NCI-H510A (cell line): ENCODE results near the gene GINS2.

Source experiments
- DNase-seq: peaks from one replicate; lab custom pipeline; 2025; lab: John Stamatoyannopoulos, UW

Gene GINS2

DNA sequence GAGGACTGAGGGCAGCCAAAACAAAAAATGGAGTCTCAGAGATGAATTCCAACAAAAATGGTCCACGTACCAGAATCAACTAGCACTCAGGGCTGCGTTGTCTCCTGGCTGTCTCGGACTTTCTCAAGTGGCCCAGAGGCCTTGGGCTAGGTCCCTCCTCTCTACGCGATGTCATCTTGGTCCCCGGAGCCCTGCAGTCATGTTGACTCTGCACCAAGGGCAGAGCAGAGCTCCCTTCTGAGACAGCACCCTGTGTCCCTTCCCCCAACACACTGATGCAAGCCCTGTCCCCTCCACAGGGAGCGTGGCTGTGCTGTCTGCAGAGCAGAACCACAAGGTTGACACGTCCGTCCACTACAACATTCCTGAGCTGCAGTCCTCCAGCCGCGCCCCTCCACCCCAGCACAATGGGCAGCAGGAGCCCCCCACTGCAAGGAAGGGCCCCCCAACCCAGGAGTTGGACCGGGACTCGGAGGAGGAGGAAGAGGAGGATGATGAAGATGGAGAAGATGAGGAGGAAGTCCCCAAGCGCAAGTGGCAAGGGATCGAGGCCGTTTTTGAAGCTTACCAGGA lies 20.8 kb downstream of the GINS2 start:
- no peak for DNase-seq

GRCh38 chr16:85667261-85667660 lies 21.5 kb downstream of the GINS2 start:
- no peak for DNase-seq

GRCh38 chr16:85665929-85666328 lies 22.8 kb downstream of the GINS2 start:
- DNase-seq, result no peak

DNA sequence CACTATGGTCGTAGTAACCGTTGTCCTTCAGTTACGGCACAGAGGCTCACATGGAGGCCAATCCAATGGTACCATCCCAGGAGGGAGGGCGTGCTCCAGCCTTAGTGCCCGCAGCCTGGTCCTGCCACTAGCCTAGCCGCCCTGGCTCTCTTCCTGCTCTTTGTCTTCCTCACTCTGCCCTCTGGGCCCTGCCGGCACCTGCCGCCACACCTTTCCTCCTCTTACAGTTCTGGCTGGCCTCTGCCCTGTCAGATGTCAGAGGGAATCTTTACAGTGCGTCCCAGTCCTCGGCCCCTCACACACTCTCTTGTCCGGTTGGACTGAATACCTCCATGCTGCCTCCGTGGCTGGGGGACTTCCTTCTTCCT lies 23.4 kb downstream of the GINS2 start:
- DNase-seq, result no peak

DNA sequence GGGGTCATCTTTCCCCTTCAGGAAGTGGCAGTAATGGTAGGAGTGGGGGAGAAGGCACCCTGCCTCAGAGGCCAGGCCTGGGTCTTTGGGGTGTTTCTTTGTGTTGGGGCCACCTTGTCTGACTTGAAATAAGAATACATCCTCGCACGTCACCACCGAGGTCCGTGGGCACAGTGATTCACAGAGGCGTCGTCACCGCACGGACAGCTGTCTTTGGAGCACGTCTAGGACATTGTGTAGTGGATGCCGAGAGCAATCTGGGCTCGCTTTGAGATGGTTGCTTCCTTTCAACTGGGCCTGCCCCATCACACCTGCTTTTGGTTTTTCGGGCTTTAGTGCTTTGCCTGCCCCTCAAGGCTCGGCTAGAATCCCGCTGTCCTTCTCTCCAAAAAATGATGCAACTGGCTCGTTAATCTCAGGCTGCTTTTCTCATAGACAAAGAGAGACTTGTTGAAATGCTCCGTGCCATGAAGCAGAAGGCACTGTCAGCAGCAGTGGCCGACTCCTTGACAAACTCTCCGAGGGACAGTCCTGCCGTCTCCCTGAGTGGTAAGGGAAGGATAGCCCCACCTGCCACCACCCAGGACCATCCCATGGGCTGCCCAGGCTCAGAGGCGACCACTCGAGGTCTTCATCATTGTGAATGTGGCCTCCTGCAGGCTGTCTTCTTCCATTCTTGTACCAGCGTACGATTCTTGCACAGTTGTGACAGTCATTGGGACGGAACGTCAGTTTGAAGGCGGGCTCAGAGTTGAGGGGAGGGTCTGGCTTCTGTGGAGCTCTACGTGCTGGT lies 24.0 kb downstream of the GINS2 start:
- no peak for DNase-seq

DNA sequence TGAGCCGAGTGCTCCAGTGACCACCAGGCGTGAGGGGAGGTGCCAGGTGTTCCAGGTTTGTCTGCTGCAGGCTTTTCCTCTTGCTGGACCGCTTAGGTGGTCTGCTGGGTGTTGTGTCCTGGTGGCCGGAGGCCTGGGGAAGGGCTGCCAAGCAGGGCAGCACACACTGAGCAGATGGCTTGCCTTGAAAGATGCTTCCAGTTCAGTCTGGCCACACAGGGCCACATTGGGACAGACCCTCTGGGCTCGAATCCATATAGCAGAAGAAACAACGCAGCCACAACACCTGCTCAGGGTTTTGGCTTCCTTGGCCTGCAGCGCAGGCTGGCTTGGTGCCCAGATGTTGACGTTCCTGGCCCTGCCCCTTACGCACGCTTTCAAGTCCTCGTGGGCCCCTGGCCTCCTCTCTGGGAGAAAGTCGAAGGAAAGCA lies 24.8 kb downstream of the GINS2 start:
- DNase-seq, result no peak

DNA sequence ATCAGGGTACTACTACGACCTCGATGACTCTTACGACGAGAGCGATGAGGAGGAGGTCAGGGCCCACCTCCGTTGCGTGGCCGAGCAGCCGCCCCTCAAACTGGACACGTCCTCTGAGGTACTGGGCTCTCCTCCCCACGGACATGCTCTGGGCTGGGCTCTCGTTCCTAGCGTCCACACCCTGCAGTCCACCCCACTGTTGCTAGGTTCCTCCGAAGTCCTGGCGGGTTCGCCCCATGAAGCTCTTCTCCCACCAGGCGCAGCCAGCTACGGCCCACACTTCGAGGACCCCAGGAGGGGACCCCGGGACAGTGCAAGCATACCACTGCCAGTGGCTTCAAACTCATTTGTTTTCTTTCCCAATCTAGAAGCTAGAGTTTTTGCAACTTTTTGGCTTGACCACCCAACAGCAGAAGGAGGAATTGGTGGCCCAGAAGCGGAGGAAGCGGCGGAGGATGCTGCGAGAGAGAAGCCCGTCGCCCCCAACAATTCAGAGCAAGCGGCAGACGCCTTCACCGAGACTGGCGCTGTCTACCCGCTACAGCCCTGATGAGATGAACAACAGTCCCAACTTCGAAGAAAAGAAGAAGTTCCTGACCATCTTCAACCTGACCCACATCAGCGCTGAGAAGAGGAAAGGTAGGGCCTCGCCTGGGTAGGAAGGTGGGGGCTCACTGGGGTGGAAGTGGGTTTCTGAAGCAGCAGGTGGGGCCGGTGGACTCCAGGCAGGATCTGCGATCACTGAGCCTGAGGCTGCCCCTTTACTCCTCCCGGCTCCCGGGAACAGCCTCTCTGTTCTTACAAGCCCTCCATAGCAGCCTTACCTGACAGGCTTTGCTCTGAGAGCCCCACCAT lies 25.6 kb downstream of the GINS2 start:
- DNase-seq, result no peak

DNA sequence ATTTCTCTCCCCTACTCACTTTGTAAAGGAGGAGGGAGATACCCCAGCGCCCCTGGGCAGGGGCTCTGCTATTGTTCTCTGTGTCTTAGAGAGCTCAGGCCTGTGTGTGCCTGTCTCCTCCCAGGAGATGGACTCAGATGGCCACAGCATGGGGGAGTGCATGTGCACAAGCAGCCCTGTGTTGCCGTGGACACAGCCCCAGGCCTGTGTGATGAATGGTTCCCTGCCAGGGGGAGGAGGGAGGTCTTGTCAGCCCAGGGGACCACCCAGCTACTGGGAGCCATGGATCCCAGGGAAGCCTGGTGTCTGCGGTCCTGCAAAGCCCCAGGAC lies 26.3 kb downstream of the GINS2 start:
- no peak for DNase-seq

GRCh38 chr16:85661740-85662481 lies 26.8 kb downstream of the GINS2 start:
- DNase-seq, result no peak

GRCh38 chr16:85660843-85661739 lies 27.7 kb downstream of the GINS2 start:
- DNase-seq, result no peak

DNA sequence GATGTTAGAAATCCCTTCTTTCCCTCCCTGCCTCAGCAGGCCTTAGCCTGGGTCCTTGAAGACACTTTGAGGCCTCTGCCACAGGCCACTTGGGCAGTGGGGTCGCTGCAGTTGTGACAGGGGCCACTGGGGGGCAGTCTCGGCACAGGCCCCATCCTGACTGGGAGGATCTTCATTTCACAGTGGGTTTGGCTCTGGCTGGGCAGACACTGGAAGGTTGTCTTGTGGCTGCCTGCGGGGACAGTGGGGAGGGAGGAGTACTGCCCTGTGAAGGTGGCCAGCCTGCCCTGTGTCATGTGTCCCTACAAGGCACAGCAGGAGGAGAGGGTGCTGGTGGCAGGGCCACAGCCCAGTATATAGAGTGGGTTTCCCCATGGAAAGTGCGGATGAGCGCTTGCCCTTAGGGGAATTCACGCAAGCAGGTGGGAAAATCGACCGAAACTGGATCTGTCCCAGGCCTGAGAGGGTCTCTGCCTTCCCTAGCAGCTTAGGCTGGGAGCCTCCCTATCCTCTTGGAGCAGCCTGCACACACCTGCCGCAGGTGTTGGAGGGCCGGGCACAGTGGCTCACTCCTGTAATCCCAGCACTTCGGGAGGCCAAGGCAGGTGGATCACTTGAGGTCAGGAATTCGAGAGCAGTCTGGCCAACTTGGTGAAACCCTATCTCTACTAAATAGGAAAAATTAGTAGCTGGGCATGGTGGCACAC lies 28.8 kb downstream of the GINS2 start:
- DNase-seq, result peak; percentile 72

DNA sequence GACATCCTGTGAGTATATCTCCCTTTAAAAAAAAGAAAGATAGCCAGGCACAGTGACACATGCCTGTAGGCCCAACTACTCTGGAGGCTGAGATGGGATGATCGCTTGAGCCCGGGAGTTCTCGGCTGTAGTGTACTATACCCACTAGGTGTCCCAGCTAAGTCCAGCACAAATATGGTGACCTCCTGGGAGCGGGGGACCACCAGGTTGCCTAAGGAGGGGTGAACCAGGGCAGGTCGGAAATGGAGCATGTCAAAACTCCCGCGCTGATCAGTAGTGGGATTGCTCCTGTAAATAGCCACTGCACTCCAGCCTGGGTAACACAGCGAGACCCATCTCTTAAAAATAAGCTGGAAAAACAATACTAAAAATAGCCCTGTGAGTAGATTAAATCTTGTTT lies 29.4 kb downstream of the GINS2 start:
- no peak for DNase-seq

- DNase-seq, result no peak
Observed at GRCh38 chr16:85658504-85659326, 30.0 kb downstream of the GINS2 start.

DNA sequence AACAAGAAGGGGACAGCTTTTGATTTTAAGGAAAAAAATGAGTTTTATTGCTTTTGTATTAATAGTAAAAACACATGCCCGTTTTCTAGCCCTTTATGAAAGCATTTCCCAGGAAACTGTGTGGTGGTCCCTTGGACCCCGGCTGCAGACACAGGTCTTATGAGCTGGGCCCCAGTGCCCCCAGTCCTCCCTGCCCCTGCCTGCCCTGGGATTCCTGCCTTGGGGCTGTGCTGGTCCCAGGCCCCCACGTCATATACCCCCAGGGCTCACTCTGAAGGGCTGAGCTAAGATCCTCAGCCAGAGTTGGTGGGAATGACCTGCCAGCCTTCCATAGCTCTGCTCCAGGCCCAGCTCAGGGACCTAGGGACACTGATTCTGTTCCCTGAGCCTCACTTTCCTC lies 30.8 kb downstream of the GINS2 start:
- DNase-seq, result no peak

DNA sequence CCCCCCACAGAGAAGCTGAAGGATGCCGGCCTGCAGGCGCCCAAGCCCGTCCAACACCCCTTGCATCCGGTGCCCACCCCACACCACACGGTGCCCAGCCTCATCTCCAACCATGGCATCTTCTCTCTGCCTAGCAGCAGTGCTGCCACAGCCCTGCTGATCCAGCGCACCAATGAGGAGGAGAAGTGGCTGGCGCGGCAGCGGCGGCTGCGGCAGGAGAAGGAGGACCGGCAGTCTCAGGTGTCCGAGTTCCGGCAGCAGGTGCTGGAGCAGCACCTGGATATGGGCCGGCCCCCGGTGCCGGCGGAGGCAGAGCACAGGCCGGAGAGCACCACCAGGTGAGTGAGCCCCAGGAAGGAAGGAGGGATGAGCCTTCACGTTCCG lies 31.5 kb downstream of the GINS2 start:
- DNase-seq, result peak; percentile 39

DNA sequence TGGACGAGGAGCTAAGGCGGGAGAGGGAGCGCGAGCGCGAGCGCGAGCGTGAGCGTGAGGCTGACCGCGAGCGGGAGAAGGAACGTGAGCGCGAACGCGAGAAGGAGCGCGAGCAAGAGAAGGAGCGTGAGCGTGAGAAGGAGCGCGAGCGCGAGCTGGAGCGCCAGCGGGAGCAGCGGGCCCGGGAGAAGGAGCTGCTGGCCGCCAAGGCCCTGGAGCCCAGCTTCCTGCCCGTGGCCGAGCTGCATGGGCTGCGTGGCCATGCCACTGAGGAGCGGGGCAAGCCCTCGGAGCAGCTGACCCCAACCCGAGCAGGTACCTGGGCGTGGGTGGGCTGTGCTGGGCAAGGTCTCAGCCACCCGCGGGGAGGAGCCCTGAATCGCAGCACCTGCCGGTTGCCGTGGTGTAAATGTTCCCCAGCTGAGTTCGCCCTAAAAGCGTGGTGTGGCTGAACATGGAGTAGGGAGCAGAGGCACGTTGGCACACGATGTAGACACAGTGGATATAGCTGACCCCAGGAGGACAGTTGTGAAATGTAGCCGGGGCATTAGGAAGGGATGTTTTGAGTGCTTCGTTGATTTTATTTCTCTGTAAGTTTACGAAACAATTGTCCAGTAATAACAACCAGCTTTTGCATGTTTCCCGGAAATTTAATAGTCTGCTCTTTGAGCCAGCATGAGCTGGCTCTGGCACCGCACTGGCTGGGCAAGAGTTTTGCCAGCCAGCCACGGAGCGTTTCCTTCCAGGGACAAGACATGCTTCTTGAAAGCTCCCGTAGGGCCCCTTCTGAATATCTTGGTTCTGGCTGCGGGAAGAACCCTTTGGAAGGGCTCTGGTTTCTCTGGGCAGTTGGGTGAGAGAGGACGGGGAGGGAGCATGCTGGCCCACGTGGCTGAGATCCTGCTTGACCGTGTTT lies 32.1 kb downstream of the GINS2 start:
- DNase-seq, result no peak

GRCh38 chr16:85655216-85656129 lies 33.3 kb downstream of the GINS2 start:
- DNase-seq, result no peak
